OCI-LY1 (cell line): ENCODE measurements around the gene C20orf173.

Experiments used
- H2AFZ ChIP-seq: fragments of 200-600 bp; sonication (generic), shearing (Covaris generic); 2 replicates; pipeline ENCODE4 v1.6.0; 2014; ENCODE audit warnings: antibody characterized with exemption, mild to moderate bottlenecking, low read length
- H3F3A ChIP-seq: fragments of 200-600 bp; sonication (generic), shearing (Covaris generic); 2 replicates; pipeline ENCODE4 v1.6.0; 2014; ENCODE audit warnings: mild to moderate bottlenecking, antibody characterized with exemption, low read length, moderate library complexity; ENCODE audit not compliant: insufficient read depth
- H3K27ac ChIP-seq: fragments of 200-600 bp; sonication (generic); 2 replicates; pipeline ENCODE4 v1.5.1; 2014; ENCODE audit warnings: low read length, mixed run types, mild to moderate bottlenecking, low read depth; ENCODE audit not compliant: poor library complexity, severe bottlenecking
- H3K27me3 ChIP-seq: fragments of 200-600 bp; sonication (generic); 2 replicates; pipeline ENCODE4 v1.6.0; 2014; ENCODE audit warnings: antibody characterized with exemption, mild to moderate bottlenecking, low read length, moderate library complexity; ENCODE audit not compliant: insufficient read depth
- H3K36me3 ChIP-seq: fragments of 200-600 bp; sonication (generic); 2 replicates; pipeline ENCODE4 v1.6.1; 2014; ENCODE audit warnings: mild to moderate bottlenecking, antibody characterized with exemption, low read length, moderate library complexity, mixed read lengths; ENCODE audit not compliant: insufficient read depth
- H3K4me1 ChIP-seq: fragments of 200-600 bp; sonication (generic); 2 replicates; pipeline ENCODE4 v1.5.1; 2014; ENCODE audit warnings: mild to moderate bottlenecking, low read length, moderate library complexity; ENCODE audit not compliant: insufficient read depth, severe bottlenecking
- H3K4me2 ChIP-seq: fragments of 200-600 bp; sonication (generic), shearing (Covaris generic); 2 replicates; pipeline ENCODE4 v1.6.1; 2014; ENCODE audit warnings: low read length
- H3K4me3 ChIP-seq: fragments of 200-600 bp; sonication (generic); 2 replicates; pipeline ENCODE4 v1.5.1; 2014; ENCODE audit warnings: low read length, low read depth, mild to moderate bottlenecking, mixed read lengths; ENCODE audit not compliant: poor library complexity, severe bottlenecking
- H3K79me2 ChIP-seq: fragments of 200-600 bp; shearing (Covaris generic); 2 replicates; pipeline ENCODE4 v1.6.1; 2016; ENCODE audit warnings: mixed run types, low read length, mixed read lengths; ENCODE audit not compliant: insufficient read depth
- H3K9ac ChIP-seq: fragments of 200-600 bp; sonication (generic), shearing (Covaris generic); 2 replicates; pipeline ENCODE4 v1.6.1; 2014; ENCODE audit warnings: mild to moderate bottlenecking, low read length, mixed read lengths
- H3K9me2 ChIP-seq: fragments of 200-600 bp; sonication (generic), shearing (Covaris generic); 2 replicates; pipeline ENCODE4 v1.6.1; 2014; ENCODE audit warnings: low read depth, mild to moderate bottlenecking, low read length, mixed read lengths
- H3K9me3 ChIP-seq: fragments of 200-600 bp; shearing (Covaris generic); 2 replicates; pipeline ENCODE4 v1.6.1; 2014; ENCODE audit warnings: low read length, mixed read lengths
- H4K20me1 ChIP-seq: fragments of 200-600 bp; sonication (generic), shearing (Covaris generic); 2 replicates; pipeline ENCODE4 v1.6.0; 2016; ENCODE audit warnings: mild to moderate bottlenecking, low read length; ENCODE audit not compliant: insufficient read depth
- EZH2 ChIP-seq: fragments of 200-600 bp; sonication (generic), shearing (Covaris generic); IDR thresholded peaks from 2 replicates; pipeline ENCODE4 v1.8.0; 2017; ENCODE audit warnings: borderline replicate concordance, mixed run types, mild to moderate bottlenecking, antibody characterized with exemption, low read length, moderate library complexity, mixed read lengths
- TF ChIP-seq, protein P1 (sequence below): fragments of 200-600 bp; sonication (generic), shearing (Covaris generic); IDR thresholded peaks from 2 replicates; pipeline ENCODE4 v1.5.1; 2017; ENCODE audit warnings: mild to moderate bottlenecking, antibody characterized with exemption, low read length, moderate library complexity, mixed read lengths

The C20orf173 gene

DNA sequence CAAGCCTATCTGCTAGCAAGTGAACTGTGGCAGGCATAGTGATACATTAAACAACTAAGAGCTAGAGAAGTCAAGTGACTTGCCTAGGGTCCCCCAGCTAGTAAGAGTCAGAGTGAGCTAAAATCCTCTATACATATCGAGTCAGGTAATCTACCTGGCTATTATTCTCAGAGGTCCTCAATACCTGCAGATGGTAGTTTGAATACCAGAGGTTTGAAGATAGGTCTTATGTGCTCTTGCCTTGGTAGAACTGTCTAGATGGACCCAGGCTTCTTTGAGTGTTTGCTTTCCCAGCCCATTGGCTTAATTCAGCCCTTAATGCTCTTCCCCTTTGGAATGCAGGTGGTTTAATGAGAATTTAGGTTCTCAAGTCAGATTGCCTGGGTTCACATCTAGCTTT lies 13.5 kb upstream of the C20orf173 start:
- TF ChIP-seq, protein P1, sequence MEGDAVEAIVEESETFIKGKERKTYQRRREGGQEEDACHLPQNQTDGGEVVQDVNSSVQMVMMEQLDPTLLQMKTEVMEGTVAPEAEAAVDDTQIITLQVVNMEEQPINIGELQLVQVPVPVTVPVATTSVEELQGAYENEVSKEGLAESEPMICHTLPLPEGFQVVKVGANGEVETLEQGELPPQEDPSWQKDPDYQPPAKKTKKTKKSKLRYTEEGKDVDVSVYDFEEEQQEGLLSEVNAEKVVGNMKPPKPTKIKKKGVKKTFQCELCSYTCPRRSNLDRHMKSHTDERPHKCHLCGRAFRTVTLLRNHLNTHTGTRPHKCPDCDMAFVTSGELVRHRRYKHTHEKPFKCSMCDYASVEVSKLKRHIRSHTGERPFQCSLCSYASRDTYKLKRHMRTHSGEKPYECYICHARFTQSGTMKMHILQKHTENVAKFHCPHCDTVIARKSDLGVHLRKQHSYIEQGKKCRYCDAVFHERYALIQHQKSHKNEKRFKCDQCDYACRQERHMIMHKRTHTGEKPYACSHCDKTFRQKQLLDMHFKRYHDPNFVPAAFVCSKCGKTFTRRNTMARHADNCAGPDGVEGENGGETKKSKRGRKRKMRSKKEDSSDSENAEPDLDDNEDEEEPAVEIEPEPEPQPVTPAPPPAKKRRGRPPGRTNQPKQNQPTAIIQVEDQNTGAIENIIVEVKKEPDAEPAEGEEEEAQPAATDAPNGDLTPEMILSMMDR: no peak
- no peak for TF ChIP-seq EZH2
- no peak overlapping the region for H3K27ac ChIP-seq
- H3K4me2 ChIP-seq: peak overlapping the region; percentile 69

GRCh38 chr20:35541783-35542662 lies 12.6 kb upstream of the C20orf173 start, which contains the start of gene ERGIC3:
Gene ERGIC3, plus strand, starts transcription at chr20:35542078. Its CDS starts 20 bp downstream, at chr20:35542098.
- peaks cover 21% of the 10 kb centered on the region for H3K36me3 ChIP-seq
- H3K9me2 ChIP-seq: no peaks in the 10 kb centered on the region
- H3K9me3 ChIP-seq: no peaks in the 10 kb centered on the region
- H3K79me2 ChIP-seq: no peaks in the 10 kb centered on the region
- H3K9ac ChIP-seq: peak within 1 kb of the TSS; percentile 77
- H3K4me3 ChIP-seq: peak within 1 kb of the TSS; percentile 82
- no peak within 1 kb of the TSS for H3K27ac ChIP-seq
- H3K27me3 ChIP-seq: no peaks in the 10 kb centered on the region
- peaks cover 27% of the 10 kb centered on the region for H3K4me1 ChIP-seq
- no peaks in the 10 kb centered on the region for H3F3A ChIP-seq
- no peak for TF ChIP-seq EZH2
- TF ChIP-seq, protein P1: no peak
- no peak within 1 kb of the TSS for H2AFZ ChIP-seq
- H4K20me1 ChIP-seq: no peaks in the 10 kb centered on the region
- peak within 1 kb of the TSS; percentile 69 for H3K4me2 ChIP-seq

More for the DNA sequence above, 13.5 kb upstream of the C20orf173 start:
- H3F3A ChIP-seq: no peaks in the 10 kb centered on the region
- no peak overlapping the region for H2AFZ ChIP-seq
- H3K27me3 ChIP-seq: no peaks in the 10 kb centered on the region
- no peaks in the 10 kb centered on the region for H3K9me2 ChIP-seq
- H3K9me3 ChIP-seq: no peaks in the 10 kb centered on the region
- no peaks in the 10 kb centered on the region for H3K79me2 ChIP-seq
- H3K36me3 ChIP-seq: peaks cover 30% of the 10 kb centered on the region
- H4K20me1 ChIP-seq: no peaks in the 10 kb centered on the region
- H3K4me1 ChIP-seq: peaks cover 27% of the 10 kb centered on the region
- H3K9ac ChIP-seq: no peak overlapping the region
- no peak overlapping the region for H3K4me3 ChIP-seq

GRCh38 chr20:35541118-35541782 lies 11.8 kb upstream of the C20orf173 start:
- Histone ChIP-seq H3K4me1 (peaks cover 27% of the 10 kb centered on the region), H3K79me2 (no peaks in the 10 kb centered on the region), H3K27ac (no peak overlapping the region), H4K20me1 (no peaks in the 10 kb centered on the region), H3K36me3 (peaks cover 15% of the 10 kb centered on the region; the same call in 1 of the 2 replicates), H3K4me2 (peak overlapping the region; percentile 69), H3K9me3 (no peaks in the 10 kb centered on the region), H3K9me2 (no peaks in the 10 kb centered on the region), H3K4me3 (peak overlapping the region; percentile 82), H2AFZ (no peak overlapping the region), H3F3A (no peaks in the 10 kb centered on the region), H3K9ac (peak overlapping the region; percentile 42; the same call in 1 of the 2 replicates), H3K27me3 (no peaks in the 10 kb centered on the region)
- TF ChIP-seq, protein P1: no peak
- no peak for TF ChIP-seq EZH2
